ENCODE data around the gene CLBA1.

CLBA1 gene

DNA sequence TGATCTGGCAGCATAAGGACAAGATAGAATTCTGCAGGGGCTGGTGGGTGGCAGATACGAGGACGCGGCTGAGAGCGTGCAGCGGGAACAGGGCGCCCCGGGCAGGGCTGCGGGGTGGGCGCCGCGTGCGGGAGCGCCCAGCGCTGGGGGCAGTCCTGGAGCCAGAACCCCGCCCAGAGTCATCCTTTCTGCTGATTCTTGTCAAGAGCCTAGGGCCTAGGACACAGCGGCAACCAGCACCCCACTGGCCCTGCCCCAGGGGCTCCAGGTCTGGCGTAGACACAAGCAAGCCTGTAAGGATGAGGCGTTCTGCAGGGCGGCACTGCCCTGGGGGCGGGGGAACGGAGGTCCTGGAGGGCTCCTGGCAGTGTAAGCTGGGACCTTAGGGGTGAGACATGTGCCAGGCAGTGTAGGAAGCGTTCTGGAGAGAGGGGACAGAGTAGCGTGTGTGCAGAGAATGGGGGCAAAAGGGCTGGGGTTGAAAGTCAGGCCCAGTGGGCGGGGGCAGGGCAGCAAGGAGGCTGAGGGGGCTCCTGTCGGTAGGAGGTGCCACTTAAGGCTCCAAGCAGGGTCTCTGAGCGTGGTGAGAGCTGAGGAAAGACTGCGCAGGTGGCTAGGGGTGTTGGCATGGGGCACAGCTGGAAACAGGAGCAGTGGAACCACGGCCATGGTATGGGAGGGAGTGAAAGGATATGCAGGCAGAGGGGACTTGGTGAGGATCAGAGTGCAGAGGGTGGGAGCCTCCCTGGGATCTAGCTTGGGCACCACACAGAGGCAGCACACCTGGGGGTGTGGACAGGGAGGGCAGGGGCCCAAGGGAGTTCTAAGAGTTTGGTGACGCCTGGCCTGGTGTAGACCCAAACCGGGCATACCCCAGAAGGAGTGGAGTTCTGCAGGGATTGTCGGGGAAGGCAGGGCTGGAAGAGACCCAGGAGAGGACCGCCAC lies 6.6 kb upstream of the CLBA1 start:
- no peak overlapping the region for H3K4me3 ChIP-seq (replicated peaks; ENCODE audit: low read depth, low read length)
- peaks cover 1% of the 10 kb centered on the region; the same call in 1 of the 2 replicates for H3K27me3 ChIP-seq (replicated peaks; ENCODE audit: control insufficient read depth, insufficient read depth, low read length)
- no peak for DNase-seq (ENCODE audit: extremely low read depth, insufficient read length)
- TF ChIP-seq, protein P1, sequence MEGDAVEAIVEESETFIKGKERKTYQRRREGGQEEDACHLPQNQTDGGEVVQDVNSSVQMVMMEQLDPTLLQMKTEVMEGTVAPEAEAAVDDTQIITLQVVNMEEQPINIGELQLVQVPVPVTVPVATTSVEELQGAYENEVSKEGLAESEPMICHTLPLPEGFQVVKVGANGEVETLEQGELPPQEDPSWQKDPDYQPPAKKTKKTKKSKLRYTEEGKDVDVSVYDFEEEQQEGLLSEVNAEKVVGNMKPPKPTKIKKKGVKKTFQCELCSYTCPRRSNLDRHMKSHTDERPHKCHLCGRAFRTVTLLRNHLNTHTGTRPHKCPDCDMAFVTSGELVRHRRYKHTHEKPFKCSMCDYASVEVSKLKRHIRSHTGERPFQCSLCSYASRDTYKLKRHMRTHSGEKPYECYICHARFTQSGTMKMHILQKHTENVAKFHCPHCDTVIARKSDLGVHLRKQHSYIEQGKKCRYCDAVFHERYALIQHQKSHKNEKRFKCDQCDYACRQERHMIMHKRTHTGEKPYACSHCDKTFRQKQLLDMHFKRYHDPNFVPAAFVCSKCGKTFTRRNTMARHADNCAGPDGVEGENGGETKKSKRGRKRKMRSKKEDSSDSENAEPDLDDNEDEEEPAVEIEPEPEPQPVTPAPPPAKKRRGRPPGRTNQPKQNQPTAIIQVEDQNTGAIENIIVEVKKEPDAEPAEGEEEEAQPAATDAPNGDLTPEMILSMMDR (IDR thresholded peaks at IDR 0.05; ENCODE audit: insufficient read depth, low read length, poor library complexity, severe bottlenecking) = no peak
- H3K36me3 ChIP-seq (ENCODE audit: control insufficient read depth, insufficient read depth, low read length) = no peaks in the 10 kb centered on the region

DNA sequence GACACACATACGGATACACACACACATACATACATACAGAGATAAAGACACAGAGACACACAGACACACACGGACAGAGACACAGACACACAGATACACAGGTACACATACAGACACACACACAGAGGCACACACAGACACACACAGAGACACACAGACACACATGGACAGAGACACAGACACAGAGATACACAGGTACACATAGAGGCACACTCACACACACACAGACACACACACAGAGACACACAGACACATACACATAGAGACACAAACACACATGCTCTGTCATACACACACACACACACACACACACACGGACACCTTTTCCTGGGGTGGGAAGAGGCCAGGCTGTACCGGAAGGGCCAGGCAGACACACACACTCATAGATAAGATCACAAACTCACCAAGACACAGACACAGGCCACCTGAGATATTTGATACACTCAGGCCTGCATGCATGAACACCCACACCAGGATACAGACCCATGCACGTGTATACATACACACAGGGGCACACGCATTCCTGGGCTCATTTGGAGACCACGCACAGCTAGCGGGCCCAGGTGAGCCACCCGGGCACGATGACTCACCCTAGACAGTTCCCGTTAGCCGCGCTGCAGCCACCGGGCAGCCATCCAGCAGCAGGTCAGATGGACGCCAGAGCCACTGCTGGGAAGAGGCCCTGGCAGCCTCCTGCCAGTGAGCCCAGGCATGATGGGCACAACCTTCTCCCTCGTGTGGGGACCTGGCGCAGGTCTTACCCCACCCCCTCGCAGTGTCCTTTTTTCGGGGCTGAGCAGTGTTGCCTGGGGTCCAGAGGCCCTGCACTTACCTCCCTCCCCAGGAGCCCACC lies 5.6 kb upstream of the CLBA1 start:
- DNase-seq (ENCODE audit: extremely low read depth, insufficient read length) = no peak
- peaks cover 1% of the 10 kb centered on the region; the same call in 1 of the 2 replicates for H3K27me3 ChIP-seq (replicated peaks; ENCODE audit: control insufficient read depth, insufficient read depth, low read length)
- TF ChIP-seq, protein P1 (IDR thresholded peaks at IDR 0.05; ENCODE audit: insufficient read depth, low read length, poor library complexity, severe bottlenecking) = no peak
- H3K4me3 ChIP-seq (replicated peaks; ENCODE audit: low read depth, low read length) = no peak overlapping the region
- H3K36me3 ChIP-seq (ENCODE audit: control insufficient read depth, insufficient read depth, low read length) = no peaks in the 10 kb centered on the region

DNA sequence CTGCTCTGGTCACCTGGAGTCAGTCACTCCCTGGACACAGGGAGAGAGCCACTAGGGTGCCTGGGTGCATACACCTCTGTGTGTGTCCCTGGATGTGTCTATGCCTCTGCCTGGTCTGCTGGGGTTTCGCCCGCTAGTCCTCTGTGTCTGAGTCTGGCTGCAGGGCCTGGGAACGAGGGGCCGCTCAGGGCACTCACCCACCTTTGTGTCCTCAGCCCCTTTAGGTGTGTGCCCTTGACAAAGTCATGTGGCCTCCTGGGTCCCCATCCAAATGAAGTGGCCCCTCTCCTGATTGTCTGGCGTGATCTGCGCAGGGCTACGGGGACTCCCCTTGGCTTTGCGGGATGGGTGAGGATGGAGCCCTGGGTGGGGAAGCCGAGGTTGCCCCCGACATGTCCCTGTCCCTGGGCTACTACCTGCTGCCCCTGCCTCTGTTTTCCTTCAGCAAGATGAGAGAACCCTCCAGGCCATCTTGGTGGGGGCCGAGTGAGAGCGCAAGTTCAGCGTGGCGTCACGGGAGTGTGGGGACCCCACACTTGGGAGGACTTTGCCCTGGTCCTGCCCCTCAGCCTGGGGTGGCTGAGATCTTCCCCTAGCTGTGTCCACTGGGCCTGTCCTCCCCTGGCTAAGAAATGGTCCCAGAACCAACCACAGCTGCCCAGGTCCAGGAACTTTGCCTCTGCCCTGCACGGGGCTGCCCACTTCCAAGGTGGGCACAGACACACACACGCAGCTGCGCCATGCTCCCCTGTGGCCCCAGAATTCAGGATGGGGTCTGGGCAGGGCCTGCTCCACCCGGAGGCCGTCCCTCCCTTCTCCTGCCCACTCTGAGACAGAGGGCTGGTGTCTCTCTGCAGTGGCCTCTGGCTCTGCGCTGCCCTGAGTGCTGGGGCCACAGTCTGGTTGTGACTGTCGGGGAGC lies 4.7 kb upstream of the CLBA1 start:
- no peak overlapping the region for H3K4me3 ChIP-seq (replicated peaks; ENCODE audit: low read depth, low read length)
- peaks cover 1% of the 10 kb centered on the region; the same call in 1 of the 2 replicates for H3K27me3 ChIP-seq (replicated peaks; ENCODE audit: control insufficient read depth, insufficient read depth, low read length)
- no peak for DNase-seq (ENCODE audit: extremely low read depth, insufficient read length)
- H3K36me3 ChIP-seq (ENCODE audit: control insufficient read depth, insufficient read depth, low read length) = no peaks in the 10 kb centered on the region
- TF ChIP-seq, protein P1 (IDR thresholded peaks at IDR 0.05; ENCODE audit: insufficient read depth, low read length, poor library complexity, severe bottlenecking) = no peak

GRCh38 chr14:104981699-104982541 lies 3.7 kb upstream of the CLBA1 start:
- Histone ChIP-seq H3K36me3 (ENCODE audit: control insufficient read depth, insufficient read depth, low read length) (no peaks in the 10 kb centered on the region), H3K27me3 (replicated peaks; ENCODE audit: control insufficient read depth, insufficient read depth, low read length) (peaks cover 1% of the 10 kb centered on the region; the same call in 1 of the 2 replicates), H3K4me3 (replicated peaks; ENCODE audit: low read depth, low read length) (no peak overlapping the region)
- no peak for DNase-seq (ENCODE audit: extremely low read depth, insufficient read length)
- TF ChIP-seq, protein P1 (IDR thresholded peaks at IDR 0.05; ENCODE audit: insufficient read depth, low read length, poor library complexity, severe bottlenecking) = no peak
